ENCODE data around the gene WDR37. TPM values are rescaled to one million over a fixed set of nuclear protein-coding genes. Genes with fewer than 3 reads are reported as not detected.

WDR37 gene
- total RNA-seq, 1 experiment from 2014 or later, result 10.4 TPM

DNA sequence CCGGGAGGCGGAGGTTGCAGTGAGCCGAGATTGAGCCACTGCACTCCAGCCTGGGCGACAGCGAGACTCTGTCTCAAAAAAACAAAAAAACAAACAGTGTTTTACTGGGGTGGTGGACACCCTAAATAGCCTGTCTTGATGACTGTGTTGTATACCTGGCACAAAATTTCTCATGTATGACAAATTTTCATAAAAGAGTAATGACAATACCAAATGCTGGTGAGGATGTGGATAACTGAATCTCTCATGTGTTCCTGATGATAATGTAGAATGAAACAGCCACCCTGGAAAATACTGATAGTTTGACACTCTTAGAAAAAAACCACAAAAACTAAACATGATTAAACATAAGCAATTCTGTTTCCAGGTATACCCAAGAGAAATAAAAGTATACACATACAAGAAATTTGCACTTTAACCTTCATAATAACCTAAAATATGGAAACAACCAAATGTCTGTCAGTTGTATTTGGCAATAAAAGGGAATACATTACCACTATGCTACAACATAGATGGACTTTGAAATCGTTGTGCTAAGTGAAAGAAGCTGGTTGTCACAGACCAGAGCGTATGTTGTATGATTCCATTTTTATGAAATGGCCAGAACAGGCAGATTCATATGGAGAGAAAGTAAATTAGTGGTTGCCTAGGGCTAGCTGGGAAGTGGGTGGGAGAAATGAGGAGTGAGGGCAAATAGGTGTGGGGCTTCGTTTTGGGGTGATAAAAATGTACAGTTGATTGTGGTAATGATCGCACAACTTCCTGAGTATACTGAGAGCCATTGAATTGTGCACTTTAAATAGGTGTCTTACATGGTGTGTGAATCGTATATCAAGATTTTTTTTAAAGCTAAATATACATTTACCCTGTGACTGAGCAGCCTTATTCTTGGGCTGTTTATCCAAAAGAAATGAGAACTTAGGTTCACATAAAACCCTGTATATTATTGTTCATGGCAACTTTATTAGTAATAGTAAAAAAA, 12.5 kb downstream of the WDR37 start:
- peaks cover 10% of the 10 kb centered on the region for H3K36me3 Mint-ChIP-seq
- H3K27me3 Mint-ChIP-seq (ENCODE audit: low read depth), result no peaks in the 10 kb centered on the region
- CTCF ChIA-PET, result interaction anchor here (1.3 kb wide), 1 partner anchor 20 kb away, joined by 3 read pairs; the partner anchor contains the start of gene IDI1
- H3K27ac Mint-ChIP-seq, result no peak overlapping the region
- TF ChIP-seq, protein P1, sequence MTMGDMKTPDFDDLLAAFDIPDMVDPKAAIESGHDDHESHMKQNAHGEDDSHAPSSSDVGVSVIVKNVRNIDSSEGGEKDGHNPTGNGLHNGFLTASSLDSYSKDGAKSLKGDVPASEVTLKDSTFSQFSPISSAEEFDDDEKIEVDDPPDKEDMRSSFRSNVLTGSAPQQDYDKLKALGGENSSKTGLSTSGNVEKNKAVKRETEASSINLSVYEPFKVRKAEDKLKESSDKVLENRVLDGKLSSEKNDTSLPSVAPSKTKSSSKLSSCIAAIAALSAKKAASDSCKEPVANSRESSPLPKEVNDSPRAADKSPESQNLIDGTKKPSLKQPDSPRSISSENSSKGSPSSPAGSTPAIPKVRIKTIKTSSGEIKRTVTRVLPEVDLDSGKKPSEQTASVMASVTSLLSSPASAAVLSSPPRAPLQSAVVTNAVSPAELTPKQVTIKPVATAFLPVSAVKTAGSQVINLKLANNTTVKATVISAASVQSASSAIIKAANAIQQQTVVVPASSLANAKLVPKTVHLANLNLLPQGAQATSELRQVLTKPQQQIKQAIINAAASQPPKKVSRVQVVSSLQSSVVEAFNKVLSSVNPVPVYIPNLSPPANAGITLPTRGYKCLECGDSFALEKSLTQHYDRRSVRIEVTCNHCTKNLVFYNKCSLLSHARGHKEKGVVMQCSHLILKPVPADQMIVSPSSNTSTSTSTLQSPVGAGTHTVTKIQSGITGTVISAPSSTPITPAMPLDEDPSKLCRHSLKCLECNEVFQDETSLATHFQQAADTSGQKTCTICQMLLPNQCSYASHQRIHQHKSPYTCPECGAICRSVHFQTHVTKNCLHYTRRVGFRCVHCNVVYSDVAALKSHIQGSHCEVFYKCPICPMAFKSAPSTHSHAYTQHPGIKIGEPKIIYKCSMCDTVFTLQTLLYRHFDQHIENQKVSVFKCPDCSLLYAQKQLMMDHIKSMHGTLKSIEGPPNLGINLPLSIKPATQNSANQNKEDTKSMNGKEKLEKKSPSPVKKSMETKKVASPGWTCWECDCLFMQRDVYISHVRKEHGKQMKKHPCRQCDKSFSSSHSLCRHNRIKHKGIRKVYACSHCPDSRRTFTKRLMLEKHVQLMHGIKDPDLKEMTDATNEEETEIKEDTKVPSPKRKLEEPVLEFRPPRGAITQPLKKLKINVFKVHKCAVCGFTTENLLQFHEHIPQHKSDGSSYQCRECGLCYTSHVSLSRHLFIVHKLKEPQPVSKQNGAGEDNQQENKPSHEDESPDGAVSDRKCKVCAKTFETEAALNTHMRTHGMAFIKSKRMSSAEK (CRISPR knock-in tag; IDR thresholded peaks at IDR 0.05; ENCODE audit: borderline replicate concordance), result no peak
- TF ChIP-seq FOXJ3 (CRISPR knock-in tag; IDR thresholded peaks at IDR 0.05; ENCODE audit: borderline replicate concordance) (no peak), PRRX2 (CRISPR knock-in tag; IDR thresholded peaks at IDR 0.05) (no peak), IRF2 (CRISPR knock-in tag; IDR thresholded peaks at IDR 0.05; ENCODE audit: borderline replicate concordance, low read depth) (no peak), ZNF317 (CRISPR knock-in tag; IDR thresholded peaks at IDR 0.05; ENCODE audit: borderline replicate concordance, low read depth) (no peak), ZNF263 (CRISPR knock-in tag; IDR thresholded peaks at IDR 0.05; ENCODE audit: low read depth) (no peak), CREM (CRISPR knock-in tag; IDR thresholded peaks at IDR 0.05) (no peak), JUN (CRISPR knock-in tag; IDR thresholded peaks at IDR 0.05) (no peak), ZBTB21 (CRISPR knock-in tag; IDR thresholded peaks at IDR 0.05; ENCODE audit: borderline replicate concordance) (no peak)
- TF ChIP-seq, protein P2, sequence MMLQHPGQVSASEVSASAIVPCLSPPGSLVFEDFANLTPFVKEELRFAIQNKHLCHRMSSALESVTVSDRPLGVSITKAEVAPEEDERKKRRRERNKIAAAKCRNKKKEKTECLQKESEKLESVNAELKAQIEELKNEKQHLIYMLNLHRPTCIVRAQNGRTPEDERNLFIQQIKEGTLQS (CRISPR knock-in tag; conservative IDR thresholded peaks at IDR 0.05), result no peak
- TF ChIP-seq, protein P3, sequence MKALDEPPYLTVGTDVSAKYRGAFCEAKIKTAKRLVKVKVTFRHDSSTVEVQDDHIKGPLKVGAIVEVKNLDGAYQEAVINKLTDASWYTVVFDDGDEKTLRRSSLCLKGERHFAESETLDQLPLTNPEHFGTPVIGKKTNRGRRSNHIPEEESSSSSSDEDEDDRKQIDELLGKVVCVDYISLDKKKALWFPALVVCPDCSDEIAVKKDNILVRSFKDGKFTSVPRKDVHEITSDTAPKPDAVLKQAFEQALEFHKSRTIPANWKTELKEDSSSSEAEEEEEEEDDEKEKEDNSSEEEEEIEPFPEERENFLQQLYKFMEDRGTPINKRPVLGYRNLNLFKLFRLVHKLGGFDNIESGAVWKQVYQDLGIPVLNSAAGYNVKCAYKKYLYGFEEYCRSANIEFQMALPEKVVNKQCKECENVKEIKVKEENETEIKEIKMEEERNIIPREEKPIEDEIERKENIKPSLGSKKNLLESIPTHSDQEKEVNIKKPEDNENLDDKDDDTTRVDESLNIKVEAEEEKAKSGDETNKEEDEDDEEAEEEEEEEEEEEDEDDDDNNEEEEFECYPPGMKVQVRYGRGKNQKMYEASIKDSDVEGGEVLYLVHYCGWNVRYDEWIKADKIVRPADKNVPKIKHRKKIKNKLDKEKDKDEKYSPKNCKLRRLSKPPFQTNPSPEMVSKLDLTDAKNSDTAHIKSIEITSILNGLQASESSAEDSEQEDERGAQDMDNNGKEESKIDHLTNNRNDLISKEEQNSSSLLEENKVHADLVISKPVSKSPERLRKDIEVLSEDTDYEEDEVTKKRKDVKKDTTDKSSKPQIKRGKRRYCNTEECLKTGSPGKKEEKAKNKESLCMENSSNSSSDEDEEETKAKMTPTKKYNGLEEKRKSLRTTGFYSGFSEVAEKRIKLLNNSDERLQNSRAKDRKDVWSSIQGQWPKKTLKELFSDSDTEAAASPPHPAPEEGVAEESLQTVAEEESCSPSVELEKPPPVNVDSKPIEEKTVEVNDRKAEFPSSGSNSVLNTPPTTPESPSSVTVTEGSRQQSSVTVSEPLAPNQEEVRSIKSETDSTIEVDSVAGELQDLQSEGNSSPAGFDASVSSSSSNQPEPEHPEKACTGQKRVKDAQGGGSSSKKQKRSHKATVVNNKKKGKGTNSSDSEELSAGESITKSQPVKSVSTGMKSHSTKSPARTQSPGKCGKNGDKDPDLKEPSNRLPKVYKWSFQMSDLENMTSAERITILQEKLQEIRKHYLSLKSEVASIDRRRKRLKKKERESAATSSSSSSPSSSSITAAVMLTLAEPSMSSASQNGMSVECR (CRISPR knock-in tag; IDR thresholded peaks at IDR 0.05; ENCODE audit: borderline replicate concordance), result no peak
- TF ChIP-seq, protein P4, sequence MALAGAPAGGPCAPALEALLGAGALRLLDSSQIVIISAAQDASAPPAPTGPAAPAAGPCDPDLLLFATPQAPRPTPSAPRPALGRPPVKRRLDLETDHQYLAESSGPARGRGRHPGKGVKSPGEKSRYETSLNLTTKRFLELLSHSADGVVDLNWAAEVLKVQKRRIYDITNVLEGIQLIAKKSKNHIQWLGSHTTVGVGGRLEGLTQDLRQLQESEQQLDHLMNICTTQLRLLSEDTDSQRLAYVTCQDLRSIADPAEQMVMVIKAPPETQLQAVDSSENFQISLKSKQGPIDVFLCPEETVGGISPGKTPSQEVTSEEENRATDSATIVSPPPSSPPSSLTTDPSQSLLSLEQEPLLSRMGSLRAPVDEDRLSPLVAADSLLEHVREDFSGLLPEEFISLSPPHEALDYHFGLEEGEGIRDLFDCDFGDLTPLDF (CRISPR knock-in tag; IDR thresholded peaks at IDR 0.05), result no peak
- TF ChIP-seq, protein P5, sequence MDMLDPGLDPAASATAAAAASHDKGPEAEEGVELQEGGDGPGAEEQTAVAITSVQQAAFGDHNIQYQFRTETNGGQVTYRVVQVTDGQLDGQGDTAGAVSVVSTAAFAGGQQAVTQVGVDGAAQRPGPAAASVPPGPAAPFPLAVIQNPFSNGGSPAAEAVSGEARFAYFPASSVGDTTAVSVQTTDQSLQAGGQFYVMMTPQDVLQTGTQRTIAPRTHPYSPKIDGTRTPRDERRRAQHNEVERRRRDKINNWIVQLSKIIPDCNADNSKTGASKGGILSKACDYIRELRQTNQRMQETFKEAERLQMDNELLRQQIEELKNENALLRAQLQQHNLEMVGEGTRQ (CRISPR knock-in tag; IDR thresholded peaks at IDR 0.05), result no peak
- TF ChIP-seq, protein P6, sequence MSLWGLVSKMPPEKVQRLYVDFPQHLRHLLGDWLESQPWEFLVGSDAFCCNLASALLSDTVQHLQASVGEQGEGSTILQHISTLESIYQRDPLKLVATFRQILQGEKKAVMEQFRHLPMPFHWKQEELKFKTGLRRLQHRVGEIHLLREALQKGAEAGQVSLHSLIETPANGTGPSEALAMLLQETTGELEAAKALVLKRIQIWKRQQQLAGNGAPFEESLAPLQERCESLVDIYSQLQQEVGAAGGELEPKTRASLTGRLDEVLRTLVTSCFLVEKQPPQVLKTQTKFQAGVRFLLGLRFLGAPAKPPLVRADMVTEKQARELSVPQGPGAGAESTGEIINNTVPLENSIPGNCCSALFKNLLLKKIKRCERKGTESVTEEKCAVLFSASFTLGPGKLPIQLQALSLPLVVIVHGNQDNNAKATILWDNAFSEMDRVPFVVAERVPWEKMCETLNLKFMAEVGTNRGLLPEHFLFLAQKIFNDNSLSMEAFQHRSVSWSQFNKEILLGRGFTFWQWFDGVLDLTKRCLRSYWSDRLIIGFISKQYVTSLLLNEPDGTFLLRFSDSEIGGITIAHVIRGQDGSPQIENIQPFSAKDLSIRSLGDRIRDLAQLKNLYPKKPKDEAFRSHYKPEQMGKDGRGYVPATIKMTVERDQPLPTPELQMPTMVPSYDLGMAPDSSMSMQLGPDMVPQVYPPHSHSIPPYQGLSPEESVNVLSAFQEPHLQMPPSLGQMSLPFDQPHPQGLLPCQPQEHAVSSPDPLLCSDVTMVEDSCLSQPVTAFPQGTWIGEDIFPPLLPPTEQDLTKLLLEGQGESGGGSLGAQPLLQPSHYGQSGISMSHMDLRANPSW (CRISPR knock-in tag; conservative IDR thresholded peaks at IDR 0.05; ENCODE audit: low read depth), result no peak
- no peaks in the 10 kb centered on the region for H3K9me3 Mint-ChIP-seq
- no peak for ATAC-seq
- DNase-seq (ENCODE audit: low spot score), result no peak
- POLR2A ChIA-PET, result no interaction called here
- no peak overlapping the region for H3K4me3 Mint-ChIP-seq
- H3K4me1 Mint-ChIP-seq, result peaks cover 6% of the 10 kb centered on the region; the same call in 1 of the 2 replicates

Measured in WTC11 (cell line).